Naive B cell (primary cell): Measurements from ENCODE around the gene CAMKK1. TPM values are rescaled to one million over a fixed set of nuclear protein-coding genes. Genes with fewer than 3 reads are reported as not detected.

Experiments
- ATAC-seq, 2 donors: fragments of 150-1000 bp; cut with Tn5 transposase; 2 replicates each; pipeline ENCODE4 v1.10.0; 2021; ENCODE audit warnings: low read depth in 2 of 2, mild to moderate bottlenecking in 2 of 2, moderate library complexity in 2 of 2
- DNase-seq: peaks from one replicate; pipeline ENCODE4 v3.0.0; 2022
- H3K27ac Mint-ChIP-seq, 6 donors: one replicate each; pipeline ENCODE4 v1.8.0; 2020 to 2022; ENCODE audit warnings: mild to moderate bottlenecking in 6 of 6, mixed read lengths in 6 of 6, moderate library complexity in 5 of 6, inconsistent platforms in 2 of 6
- H3K27me3 Mint-ChIP-seq, 3 donors: one replicate each; pipeline ENCODE4 v1.8.0; 2021 to 2022; ENCODE audit warnings: mixed read lengths in 3 of 3, mild to moderate bottlenecking in 1 of 3
- H3K36me3 Mint-ChIP-seq, 2 donors: one replicate each; pipeline ENCODE4 v1.8.0; 2020 to 2022; ENCODE audit warnings: mixed read lengths in 2 of 2, inconsistent platforms in 1 of 2, mild to moderate bottlenecking in 1 of 2
- H3K4me1 Mint-ChIP-seq, 3 donors: one replicate each; pipeline ENCODE4 v1.8.0; 2020 to 2022; ENCODE audit warnings: mixed read lengths in 3 of 3, inconsistent platforms in 1 of 3, mild to moderate bottlenecking in 1 of 3, moderate library complexity in 1 of 3
- H3K4me3 Mint-ChIP-seq, 8 donors: one replicate each; pipeline ENCODE4 v1.8.0; 2020 to 2022; ENCODE audit warnings: mild to moderate bottlenecking in 8 of 8, mixed read lengths in 8 of 8, moderate library complexity in 8 of 8, inconsistent platforms in 2 of 8
- H3K9me3 Mint-ChIP-seq, 7 donors: one replicate each; pipeline ENCODE4 v1.8.0; 2020 to 2022; ENCODE audit warnings: mixed read lengths in 7 of 7, mild to moderate bottlenecking in 5 of 7, inconsistent platforms in 2 of 7, moderate library complexity in 1 of 7
- polyA plus RNA-seq, 6 donors: library from polyadenylated mRNA; unstranded; fragments of 300-500 nt; fragmentation: Illumina TruSeq; gene quantifications; one replicate each; pipeline ENCODE4 v1.2.3, GENCODE V29; 2021; ENCODE audit warnings: low read depth in 6 of 6

Gene CAMKK1
- polyA plus RNA-seq, 6 donors from 2014 or later: 0.69 to 1.4 (median 1.1) TPM

DNA sequence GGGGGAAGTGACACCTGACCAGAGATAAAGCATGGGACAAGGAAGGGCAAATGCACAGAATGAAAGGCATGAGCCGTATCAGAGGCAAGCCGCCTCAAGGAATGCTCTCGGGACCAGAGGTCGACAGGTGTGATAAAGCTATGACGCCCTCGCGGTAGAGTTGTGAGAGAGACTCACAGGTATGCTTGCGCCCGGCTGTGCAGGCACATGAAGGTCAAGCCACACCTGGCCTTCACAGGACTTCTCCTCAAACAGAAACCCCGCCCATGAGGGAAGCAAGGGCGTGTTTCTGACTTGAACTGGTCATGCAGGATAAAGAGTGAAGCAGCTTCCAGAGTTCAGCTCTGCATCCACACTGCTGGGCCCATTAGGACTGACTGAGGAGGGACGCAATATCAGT lies 54.6 kb downstream of the CAMKK1 start:
- H3K27me3 Mint-ChIP-seq: no peaks in the 10 kb centered on the region
- H3K9me3 Mint-ChIP-seq: no peaks in the 10 kb centered on the region
- peak overlapping the region in 1 of 8 donors; percentile 35 for H3K4me3 Mint-ChIP-seq
- DNase-seq (no peak), ATAC-seq (no peak)
- peaks cover 12 to 16% (median 16%) of the 10 kb centered on the region in 3 donors for H3K4me1 Mint-ChIP-seq
- H3K27ac Mint-ChIP-seq: peak overlapping the region in 2 of 6 donors; percentile 29 to 74
- H3K36me3 Mint-ChIP-seq: peaks cover 17 to 25% of the 10 kb centered on the region in 2 donors

DNA sequence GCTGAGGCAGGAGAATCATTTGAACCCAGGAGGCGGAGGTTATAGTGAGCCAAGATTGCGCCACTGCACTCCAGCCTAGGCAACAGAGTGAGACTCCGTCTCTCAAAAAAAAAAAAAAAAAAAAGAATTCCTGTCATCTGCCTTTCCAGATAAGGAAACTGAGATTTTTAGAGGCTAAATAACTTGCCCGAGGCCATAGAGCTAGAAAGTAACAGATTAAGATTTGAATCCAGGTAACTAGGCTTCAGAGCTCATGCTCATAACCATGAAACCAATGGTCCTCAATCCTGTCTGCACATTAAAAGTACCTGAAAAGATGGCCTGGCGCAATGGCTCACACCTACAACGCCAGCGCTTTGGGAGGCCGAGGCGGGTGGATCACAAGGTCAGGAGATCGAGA lies 56.3 kb downstream of the CAMKK1 start:
- Mint-ChIP-seq H3K9me3 (no peaks in the 10 kb centered on the region), H3K27me3 (no peaks in the 10 kb centered on the region), H3K4me1 (peaks cover 12 to 16% (median 15%) of the 10 kb centered on the region in 3 donors), H3K4me3 (no peak overlapping the region), H3K36me3 (peaks cover 17 to 25% of the 10 kb centered on the region in 2 donors), H3K27ac (no peak overlapping the region)
- DNase-seq (no peak), ATAC-seq (no peak)

DNA sequence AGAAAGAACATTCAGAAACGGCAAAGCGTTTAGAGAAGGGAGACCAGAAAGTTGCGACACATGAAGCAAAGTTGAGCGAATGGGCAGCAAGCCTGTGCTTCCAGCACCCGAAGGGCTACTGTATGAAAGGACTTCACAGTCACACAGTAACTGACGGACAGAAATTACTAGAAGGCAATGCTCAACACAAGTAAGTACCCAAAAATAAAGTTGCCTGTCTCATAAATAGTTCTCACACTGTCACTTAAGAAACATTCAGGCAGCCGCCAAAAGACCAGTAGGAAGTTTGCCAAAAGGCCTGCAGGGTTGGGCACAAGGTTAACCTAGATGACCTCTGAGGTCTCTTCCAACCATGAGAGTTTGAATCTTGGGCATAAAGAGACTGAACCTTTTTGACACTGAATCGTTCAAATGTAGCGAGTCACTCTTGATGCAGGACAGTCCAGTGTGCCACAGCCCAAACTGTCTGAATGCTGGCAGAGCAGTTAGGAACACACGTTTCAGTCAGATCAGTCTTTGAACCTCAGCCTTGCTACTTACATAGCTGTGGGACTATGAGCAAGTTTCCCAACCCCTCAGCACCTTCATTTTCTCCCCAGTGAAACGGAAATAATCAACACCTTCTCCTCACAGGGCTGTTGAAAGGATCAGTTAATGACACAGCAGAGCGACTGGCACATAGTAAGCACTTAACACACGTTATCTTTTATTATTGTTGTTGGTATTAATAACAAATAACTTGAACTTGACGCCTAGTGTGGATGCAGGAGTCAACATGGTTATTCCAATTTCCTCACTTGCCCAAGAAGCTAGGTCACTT lies 57.2 kb downstream of the CAMKK1 start:
- H3K27ac Mint-ChIP-seq: peak overlapping the region in 1 of 6 donors; percentile 44
- H3K9me3 Mint-ChIP-seq: no peaks in the 10 kb centered on the region
- no peak overlapping the region for H3K4me3 Mint-ChIP-seq
- H3K27me3 Mint-ChIP-seq: no peaks in the 10 kb centered on the region
- no peak for DNase-seq
- ATAC-seq: no peak
- peaks cover 8 to 15% (median 14%) of the 10 kb centered on the region in 3 donors for H3K4me1 Mint-ChIP-seq
- peaks cover 13 to 23% of the 10 kb centered on the region in 2 donors for H3K36me3 Mint-ChIP-seq

DNA sequence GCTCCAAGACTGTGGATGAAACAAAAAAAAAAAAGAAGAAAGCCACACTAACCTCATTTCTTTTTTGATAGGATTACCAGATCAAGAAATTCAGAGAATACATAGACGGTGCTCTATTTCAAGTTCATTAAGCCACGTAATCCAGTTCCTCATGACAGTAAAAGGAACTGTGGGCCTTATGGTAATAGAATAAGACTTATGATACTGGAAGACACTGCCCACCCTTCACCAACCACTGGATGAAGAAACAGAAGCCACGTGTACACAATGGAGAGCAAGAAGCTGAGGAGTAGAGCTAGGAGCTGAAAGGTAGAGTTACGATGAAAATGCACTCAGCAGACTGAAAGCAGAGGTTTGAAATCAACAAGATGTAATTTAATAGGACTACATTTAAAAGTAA lies 58.0 kb downstream of the CAMKK1 start:
- H3K27me3 Mint-ChIP-seq: no peaks in the 10 kb centered on the region
- no peaks in the 10 kb centered on the region for H3K9me3 Mint-ChIP-seq
- H3K4me1 Mint-ChIP-seq: peaks cover 8 to 15% (median 13%) of the 10 kb centered on the region in 3 donors
- no peak for DNase-seq
- ATAC-seq: no peak
- H3K36me3 Mint-ChIP-seq: peaks cover 10 to 19% of the 10 kb centered on the region in 2 donors
- H3K4me3 Mint-ChIP-seq: peak overlapping the region in 1 of 8 donors; percentile 3
- no peak overlapping the region for H3K27ac Mint-ChIP-seq

DNA sequence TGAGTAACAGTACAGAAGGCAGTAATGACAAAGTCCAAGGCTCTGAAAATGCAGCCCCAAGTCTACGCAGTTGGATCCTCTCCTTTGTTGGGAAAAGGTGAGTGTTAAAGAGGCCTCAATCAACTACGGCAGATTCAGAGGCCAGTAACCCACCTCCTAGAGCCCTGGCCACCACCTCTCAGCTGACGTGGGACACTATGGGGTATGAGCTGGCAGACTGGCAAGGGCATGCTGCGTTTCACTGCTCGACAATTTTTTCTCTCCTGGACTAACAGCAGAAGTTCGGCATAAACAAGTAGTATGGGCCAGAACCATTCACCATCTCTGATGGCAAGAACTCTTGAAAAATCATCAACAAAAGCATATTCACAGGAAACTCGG lies 64.0 kb downstream of the CAMKK1 start:
- no peaks in the 10 kb centered on the region for H3K9me3 Mint-ChIP-seq
- no peak overlapping the region for H3K27ac Mint-ChIP-seq
- peaks cover 2 to 6% (median 5%) of the 10 kb centered on the region in 3 donors for H3K4me1 Mint-ChIP-seq
- no peak overlapping the region for H3K4me3 Mint-ChIP-seq
- H3K27me3 Mint-ChIP-seq: no peaks in the 10 kb centered on the region
- ATAC-seq (no peak), DNase-seq (no peak)
- peaks cover 19 to 22% of the 10 kb centered on the region in 2 donors for H3K36me3 Mint-ChIP-seq

DNA sequence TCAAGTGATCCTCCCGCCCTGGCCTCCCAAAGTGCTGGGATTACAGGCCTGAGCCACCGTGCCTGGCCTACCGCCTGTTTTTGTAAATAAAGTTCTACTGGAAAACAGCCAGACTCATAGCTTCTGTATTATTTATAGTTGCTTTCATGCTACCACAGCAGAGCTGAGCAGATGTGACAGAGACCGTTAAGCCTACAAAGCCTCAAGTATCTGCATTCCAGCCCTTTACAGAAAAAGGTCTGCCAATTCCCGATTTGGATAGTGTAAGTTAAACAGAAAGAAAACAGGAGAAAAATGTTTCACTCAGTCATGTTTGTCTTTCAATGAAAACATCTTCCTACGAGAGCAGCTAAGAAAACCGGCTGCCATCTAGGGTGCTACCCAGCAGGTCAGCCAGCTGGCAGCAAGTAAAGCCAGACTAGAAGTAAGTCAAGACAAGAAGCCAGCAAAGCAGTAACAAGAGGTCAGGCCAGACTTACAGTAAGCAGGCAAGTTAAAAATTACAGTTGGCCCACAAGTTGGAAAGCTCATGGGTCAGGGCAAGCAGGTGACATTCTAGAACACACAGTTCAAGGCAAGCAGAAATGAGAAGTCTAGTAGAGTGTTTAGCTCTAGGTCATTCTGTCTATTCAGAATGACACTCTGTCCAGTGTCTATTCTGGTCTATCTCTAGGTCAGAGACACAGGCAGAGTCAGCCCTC lies 64.6 kb downstream of the CAMKK1 start:
- DNase-seq (no peak), ATAC-seq (no peak)
- peaks cover under 1 to 1% (median under 1%) of the 10 kb centered on the region in 3 donors for H3K4me1 Mint-ChIP-seq
- peaks cover 18 to 19% of the 10 kb centered on the region in 2 donors for H3K36me3 Mint-ChIP-seq
- no peaks in the 10 kb centered on the region for H3K9me3 Mint-ChIP-seq
- H3K27ac Mint-ChIP-seq: no peak overlapping the region
- no peak overlapping the region for H3K4me3 Mint-ChIP-seq
- H3K27me3 Mint-ChIP-seq: no peaks in the 10 kb centered on the region

DNA sequence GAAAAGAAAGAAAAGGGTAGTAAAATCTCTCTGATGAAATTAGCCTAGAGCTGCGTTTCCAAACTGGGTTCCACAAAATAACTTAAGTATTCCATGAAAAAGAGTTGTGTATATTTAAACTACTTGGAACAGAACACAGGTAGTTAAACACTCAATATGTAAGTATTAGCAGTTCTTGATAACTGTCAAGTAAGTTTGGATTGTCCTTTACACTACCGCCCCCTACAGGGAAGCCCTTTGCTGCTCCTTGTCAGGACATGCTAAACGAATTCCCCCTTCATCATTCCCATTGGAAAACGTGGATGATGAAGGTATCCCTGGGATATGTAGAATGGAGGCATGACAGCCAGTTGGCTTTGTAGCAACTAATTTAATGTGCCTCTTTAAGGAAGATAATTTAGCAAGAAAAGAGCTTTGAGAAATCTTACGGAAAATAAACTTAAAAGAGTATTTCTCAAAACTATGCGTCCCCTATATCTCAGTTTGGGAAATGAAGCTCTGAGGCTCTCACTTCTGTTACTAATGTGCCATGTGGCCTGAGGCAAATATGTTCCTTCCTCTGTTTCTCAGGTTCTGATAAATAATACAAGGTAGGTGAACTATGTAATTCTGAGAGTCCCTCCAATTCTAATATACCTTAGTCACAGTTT lies 65.6 kb downstream of the CAMKK1 start:
- peak; percentile 52 to 54 for ATAC-seq

DNA sequence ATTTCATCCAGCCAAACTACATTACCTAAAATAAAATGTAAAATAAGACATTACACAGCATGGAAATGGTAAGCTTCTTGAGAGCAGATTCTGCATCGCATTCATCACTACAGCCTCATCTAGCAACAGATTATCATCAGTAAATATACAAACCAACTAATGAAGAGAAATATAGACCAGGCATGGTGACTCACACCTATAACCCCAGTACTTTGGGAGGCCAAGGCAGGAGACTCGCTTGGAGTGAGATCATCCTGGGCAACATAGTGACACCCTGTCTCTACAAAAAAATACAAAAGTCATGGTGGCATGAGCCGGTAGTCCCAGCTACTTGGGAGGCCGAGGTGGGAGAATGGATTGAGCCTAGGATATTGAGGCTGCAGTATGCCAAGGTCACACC lies 66.7 kb downstream of the CAMKK1 start:
- Mint-ChIP-seq H3K36me3 (peaks cover 17 to 25% of the 10 kb centered on the region in 2 donors), H3K9me3 (no peaks in the 10 kb centered on the region), H3K27me3 (no peaks in the 10 kb centered on the region), H3K4me1 (no peaks in the 10 kb centered on the region), H3K4me3 (no peak overlapping the region), H3K27ac (no peak overlapping the region)
- ATAC-seq (no peak), DNase-seq (no peak)

More for the DNA sequence above, 65.6 kb downstream of the CAMKK1 start:
- Mint-ChIP-seq H3K27ac (peak overlapping the region in 1 of 6 donors; percentile 49), H3K36me3 (peaks cover 17 to 18% of the 10 kb centered on the region in 2 donors), H3K9me3 (no peaks in the 10 kb centered on the region), H3K4me1 (no peaks in the 10 kb centered on the region), H3K4me3 (no peak overlapping the region), H3K27me3 (no peaks in the 10 kb centered on the region)
- DNase-seq: peak; percentile 65

DNA sequence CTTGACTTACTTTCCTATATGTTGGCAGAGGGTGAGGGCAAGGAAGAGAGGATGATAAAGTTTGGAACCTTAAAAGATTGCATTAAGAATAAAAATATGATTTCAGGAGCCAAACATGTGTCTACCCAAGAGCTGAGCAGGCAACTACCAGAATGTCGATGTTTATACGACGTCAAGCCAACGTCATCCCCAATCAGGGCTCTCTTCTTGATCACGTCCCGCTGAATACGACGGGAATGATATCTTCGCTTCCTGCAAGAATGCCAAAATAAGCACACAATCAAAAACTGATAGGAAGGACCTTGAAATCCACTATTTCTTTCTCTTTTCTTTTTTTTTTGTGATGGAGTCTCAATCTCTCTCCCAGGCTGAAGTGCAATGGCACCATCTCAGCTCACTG lies 71.8 kb downstream of the CAMKK1 start:
- Mint-ChIP-seq H3K4me3 (no peak overlapping the region), H3K36me3 (peaks cover 18 to 25% of the 10 kb centered on the region in 2 donors), H3K9me3 (no peaks in the 10 kb centered on the region), H3K27ac (peak overlapping the region in 1 of 6 donors; percentile 61), H3K27me3 (no peaks in the 10 kb centered on the region), H3K4me1 (peaks cover 8 to 18% (median 16%) of the 10 kb centered on the region in 3 donors)
- DNase-seq (no peak), ATAC-seq (no peak)

DNA sequence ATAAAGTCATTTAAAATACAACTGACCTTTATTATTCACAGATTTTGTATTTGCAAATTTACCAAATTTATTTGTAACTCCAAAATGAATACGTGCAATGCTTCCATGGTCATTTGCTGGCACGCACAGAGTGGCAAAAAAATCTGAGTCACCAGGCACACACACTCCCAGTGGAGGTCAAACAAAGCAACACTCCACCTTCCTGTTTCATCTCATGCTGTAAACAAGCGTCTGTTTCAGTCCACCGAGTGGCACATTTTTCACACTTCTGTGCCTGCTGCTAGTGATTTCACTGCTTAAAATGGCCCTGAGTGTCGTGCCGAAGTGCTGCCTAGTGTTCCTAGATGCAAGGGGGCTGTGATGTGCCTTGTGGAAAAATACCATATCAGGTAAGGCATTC lies 74.1 kb downstream of the CAMKK1 start:
- H3K9me3 Mint-ChIP-seq: no peaks in the 10 kb centered on the region
- H3K36me3 Mint-ChIP-seq: peaks cover 30 to 31% of the 10 kb centered on the region in 2 donors
- no peak for DNase-seq
- H3K27me3 Mint-ChIP-seq: no peaks in the 10 kb centered on the region
- ATAC-seq: peak; percentile 32 to 41
- peak overlapping the region in 1 of 6 donors; percentile 32 for H3K27ac Mint-ChIP-seq
- peak overlapping the region in 2 of 8 donors; percentile 29 to 39 for H3K4me3 Mint-ChIP-seq
- peaks cover 8 to 20% (median 16%) of the 10 kb centered on the region in 3 donors for H3K4me1 Mint-ChIP-seq

DNA sequence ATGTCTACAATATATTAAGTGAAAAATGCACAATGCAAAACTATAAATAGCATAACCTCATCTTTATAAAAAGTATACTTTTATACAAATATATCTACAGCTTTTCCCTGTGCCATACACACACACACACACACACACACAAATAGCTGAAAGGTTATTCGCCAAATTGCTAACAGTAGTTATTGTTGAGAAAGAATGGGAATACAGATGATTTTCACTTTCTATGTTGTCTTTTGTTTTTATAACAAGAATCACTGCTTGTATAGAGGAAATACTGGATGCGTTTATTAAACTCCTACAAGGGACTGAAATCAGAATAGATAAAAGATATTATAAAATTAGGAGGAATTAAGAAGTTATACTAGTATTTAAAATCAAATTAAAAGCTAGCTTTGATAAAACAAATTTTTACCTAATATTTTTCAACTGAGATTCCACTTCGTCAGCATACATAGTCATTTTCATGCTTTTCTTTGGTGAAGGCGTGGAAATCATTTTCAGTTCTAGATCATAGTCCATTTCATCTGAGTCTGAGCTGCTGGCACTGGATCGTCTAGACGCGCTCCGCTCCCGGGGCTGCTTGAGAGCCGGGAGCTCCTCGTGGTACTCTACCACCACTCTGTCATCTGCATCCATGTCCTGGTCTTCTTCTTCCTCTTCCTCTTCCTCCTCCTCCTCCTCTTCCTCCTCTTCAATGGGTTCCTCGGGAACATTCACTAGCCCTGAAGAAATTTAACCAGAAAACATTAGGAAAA lies 74.8 kb downstream of the CAMKK1 start:
- Mint-ChIP-seq H3K27me3 (no peaks in the 10 kb centered on the region), H3K4me3 (peak overlapping the region in 2 of 8 donors; percentile 22 to 39)

DNA sequence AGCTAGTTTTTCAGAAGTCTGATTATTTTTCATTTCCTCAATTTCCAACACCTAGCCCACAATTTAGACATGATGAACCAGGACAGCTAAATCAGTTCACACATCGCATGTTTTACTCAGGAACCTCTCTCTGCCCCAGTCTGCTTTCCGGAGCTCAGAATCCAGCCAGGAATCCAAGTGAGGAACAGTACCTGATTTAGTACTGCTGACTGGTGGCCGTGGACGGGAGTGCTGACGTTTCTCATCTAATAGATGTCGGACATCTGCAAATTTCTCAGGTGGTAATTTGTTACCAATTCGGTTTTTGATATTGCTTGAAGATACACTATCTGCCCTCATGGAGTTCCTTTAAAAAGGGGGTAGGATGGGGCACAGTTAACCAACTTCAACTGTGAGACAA lies 76.9 kb downstream of the CAMKK1 start:
- DNase-seq (no peak), ATAC-seq (no peak)
- peak overlapping the region in 3 of 6 donors; percentile 4 to 76 (median 16) for H3K27ac Mint-ChIP-seq
- H3K27me3 Mint-ChIP-seq: no peaks in the 10 kb centered on the region
- no peaks in the 10 kb centered on the region for H3K9me3 Mint-ChIP-seq
- no peak overlapping the region for H3K4me3 Mint-ChIP-seq
- H3K36me3 Mint-ChIP-seq: peaks cover 23 to 33% of the 10 kb centered on the region in 2 donors
- H3K4me1 Mint-ChIP-seq: peaks cover 14 to 25% (median 23%) of the 10 kb centered on the region in 3 donors

More for the DNA sequence above, 74.8 kb downstream of the CAMKK1 start:
- DNase-seq (no peak), ATAC-seq (no peak)
- peaks cover 8 to 20% (median 16%) of the 10 kb centered on the region in 3 donors for H3K4me1 Mint-ChIP-seq
- no peaks in the 10 kb centered on the region for H3K9me3 Mint-ChIP-seq
- peak overlapping the region in 2 of 6 donors; percentile 4 to 32 for H3K27ac Mint-ChIP-seq
- peaks cover 27 to 29% of the 10 kb centered on the region in 2 donors for H3K36me3 Mint-ChIP-seq

DNA sequence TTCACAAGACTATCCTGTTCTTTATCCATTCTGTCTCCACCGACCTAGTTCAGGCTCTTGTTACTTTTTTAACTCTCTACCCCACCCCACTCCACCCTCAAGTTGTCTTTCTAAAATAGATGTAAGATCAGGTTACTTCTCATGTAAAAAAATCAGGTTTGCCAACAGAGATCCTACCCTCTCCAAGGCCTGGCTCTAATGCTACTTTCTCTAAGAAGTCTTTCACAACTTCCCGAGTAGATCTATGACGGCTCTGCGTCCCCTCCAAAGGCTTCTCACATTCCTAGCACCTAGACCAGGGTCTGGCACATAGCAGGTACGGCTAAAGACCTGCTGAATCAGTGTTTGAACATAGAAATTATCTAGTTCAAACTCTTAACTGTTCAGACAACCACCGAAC lies 77.7 kb downstream of the CAMKK1 start:
- DNase-seq (no peak), ATAC-seq (no peak)
- H3K27me3 Mint-ChIP-seq: no peaks in the 10 kb centered on the region
- peaks cover 22 to 34% (median 31%) of the 10 kb centered on the region in 3 donors for H3K4me1 Mint-ChIP-seq
- H3K36me3 Mint-ChIP-seq: peaks cover 23 to 33% of the 10 kb centered on the region in 2 donors
- H3K27ac Mint-ChIP-seq: peak overlapping the region in 3 of 6 donors; percentile 6 to 76 (median 34)
- no peaks in the 10 kb centered on the region for H3K9me3 Mint-ChIP-seq
- no peak overlapping the region for H3K4me3 Mint-ChIP-seq
